GM19035 (cell line): ENCODE data around the gene RALB.
A peak's percentile ranks its signal among the peaks of the same experiment; 100 is the strongest.
"Not testable (repeated sequence)": the region's sequence is repeated elsewhere in the genome, so short reads cannot be mapped to it uniquely, and the experiment has no call there.

Experiments used
- ATAC-seq: cut with Tn5 transposase; IDR thresholded peaks from one replicate; pipeline ENCODE4 v1.9.1; 2021; ENCODE audit not compliant: unreplicated experiment

RALB gene

DNA sequence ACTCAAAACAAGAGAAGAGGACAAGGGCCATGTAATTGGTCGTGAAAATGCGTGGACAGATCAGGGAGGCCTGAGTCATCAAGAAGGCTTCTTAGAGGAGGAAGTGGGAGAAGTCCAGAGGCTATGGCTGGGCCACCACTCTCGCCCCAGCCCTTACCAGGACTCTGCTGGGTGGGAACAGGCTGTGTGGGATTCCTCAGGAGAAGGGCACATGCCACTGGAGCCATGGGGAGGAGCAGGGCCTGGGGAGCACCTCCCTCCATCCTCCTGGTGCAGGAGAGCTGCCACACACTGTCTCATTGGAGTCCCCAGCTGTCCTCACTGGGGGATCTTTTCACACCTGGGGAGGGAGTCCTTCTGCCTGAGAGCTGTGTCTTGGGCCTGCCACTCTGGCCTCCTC lies 9.4 kb upstream of the RALB start:
- ATAC-seq = no peak

DNA sequence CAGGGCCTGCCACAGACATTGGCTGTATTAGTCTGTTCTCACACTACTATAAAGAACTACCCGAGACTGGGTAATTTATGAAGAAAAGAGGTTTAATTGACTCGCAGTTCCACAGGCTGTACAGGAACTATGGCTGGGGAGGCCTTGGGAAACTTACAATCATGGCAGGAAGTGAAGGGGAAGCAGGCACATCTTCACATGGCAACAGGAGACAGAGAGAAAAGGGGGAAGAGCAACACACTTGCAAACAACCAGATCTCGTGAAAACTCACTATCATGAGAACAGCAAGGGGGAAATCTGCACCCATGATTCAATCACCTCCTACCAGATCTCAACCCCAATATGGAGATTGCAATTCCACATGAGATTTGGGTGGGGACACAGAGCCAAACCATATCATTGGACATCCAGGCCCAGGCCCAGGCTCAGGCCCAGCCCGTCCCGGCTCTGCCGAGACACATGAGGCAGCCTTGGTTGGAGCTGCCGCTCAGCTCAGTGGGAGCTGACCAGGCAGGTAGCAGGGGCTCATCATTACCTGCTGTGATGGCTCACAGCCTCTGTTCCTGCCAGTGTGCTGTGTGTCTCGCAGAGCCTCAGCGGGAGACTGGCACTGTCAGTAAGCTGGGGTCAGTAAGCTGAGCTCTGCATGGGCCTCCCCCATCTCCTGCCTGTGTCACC lies 8.6 kb upstream of the RALB start:
- no peak for ATAC-seq

DNA sequence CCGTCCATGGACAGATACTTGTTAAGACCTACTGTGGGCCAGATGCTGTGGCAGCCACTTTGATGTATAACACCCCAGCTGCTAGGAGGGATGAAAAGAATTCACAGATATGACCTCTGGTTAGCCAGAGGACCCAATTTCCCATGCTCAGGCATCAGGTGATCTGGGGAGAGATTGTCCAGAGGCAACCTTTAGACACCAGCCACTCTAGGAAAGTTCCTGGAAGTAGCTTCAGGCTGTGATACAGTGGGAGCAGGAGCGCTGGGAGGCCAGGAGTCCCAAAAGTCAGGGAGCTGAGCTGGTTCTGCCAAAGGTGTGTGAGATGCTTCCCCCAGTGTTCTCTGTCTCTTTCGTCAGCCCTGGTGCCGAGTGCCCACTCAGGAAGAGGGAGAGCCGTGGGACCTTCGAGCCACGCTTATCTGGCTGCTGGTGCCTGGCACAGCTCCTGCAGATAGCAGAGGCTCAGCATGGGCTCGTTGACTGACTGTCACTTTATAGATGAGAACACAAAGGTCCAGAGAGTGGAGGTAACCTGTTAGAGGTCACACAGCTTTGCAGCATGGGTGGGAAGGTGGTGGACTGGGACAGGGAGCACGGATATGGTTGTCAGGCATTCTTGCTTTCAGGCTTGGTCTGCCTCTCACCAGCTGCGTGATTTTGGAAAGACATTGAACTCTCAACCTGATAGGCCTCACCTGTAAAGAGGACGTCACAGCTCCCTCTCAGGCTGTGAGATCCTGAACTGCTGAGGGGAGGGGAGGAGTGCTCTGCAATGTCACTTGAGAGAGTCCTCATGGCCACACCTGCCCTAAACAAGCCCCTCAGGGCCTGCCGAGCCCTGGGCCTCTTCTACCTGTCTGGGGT lies 7.8 kb upstream of the RALB start:
- no peak for ATAC-seq

DNA sequence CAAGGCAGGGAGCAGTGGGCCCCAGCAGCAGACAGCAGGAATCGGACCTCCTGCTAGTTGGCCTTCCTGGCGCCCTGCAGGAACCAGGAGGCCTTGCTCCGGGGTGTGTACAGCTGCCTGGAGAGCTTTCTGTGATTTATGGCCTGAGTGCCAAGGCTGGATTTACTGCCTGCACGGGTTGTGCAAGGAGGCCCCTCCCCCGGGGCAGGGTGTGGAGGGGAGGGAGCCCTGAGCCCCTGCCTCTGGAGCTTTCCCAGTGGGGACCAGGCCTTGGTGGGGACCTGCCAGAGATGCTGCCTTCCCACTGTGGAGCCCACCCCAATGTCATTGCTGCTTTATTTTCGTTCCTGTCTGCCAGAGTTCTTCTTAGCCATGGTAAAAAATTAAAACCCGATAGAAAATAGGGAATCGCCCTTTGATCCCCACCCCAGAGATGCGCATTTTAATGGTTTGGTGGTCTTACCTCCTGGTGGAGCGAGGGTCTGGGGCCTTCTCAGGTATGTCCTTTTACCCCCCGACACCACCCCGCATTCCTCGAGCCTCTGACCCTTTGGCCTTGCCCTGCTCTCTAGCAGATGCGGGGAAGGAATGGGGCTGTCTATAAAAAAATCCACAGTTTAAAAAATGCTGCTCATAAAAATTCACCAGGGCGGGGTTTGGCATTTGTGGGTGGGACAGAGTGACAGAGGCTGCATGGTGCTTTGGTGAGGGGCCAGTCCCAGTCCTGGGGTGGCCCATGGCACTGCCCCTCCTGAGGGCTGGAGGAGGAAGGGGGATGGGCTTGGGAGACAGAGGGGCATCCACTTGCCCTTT lies 6.9 kb upstream of the RALB start:
- ATAC-seq = no peak

DNA sequence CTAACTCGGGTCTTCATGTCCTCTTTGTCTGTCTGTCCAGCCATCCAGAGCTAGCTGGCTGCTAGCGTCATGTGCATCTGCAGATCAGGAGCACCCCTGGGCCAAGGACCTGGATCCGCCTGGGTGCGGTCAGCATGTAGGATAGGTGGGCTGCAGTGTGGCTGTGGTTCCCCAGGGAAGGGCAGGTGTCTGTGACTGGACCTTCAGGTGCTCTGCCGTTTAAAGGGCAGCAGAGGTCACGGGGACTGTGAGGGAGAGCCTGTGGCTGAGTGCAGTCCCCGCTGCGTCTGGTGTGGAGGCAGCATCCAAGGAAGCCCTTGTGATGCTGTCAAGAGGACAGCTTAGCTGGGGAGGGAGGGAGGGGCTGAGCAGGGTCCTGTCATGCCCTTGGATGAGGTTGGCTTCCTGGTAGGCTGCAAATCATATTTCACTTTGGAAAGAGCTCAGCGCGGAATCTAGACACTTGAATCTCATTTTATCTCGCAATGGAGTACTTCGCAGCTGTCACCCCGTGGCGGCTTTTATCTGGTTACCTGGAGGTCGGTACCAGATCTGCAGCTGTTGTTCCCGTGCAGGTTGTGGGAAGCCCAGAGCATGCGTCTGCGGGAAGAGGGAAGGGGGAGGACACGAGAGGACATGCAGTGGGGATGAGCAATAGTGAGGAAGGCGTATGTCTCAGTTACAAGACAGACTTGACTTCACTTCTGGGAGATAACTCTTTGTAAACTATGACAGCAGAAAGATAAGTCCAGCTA lies 5.9 kb upstream of the RALB start:
- no peak for ATAC-seq

DNA sequence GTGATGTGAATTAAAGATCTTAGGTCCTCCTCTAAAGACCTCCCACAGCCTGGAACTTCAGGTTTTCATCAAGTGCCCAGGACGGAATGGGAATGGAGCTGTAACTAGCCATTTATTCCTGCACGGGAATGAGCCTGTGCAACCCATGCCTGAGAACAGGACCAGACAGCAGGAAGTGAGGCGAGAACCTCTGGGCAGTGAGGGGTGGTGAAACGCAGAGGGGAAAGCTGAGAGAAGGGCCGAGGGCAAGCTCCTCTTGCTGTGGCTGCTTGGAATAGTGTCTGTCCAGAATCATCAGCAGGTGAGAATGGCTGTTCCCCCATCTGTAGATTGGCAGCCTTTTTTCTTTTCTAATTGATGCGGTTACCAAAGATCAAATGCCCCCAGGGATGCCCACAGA lies 4.8 kb upstream of the RALB start:
- ATAC-seq = no peak

DNA sequence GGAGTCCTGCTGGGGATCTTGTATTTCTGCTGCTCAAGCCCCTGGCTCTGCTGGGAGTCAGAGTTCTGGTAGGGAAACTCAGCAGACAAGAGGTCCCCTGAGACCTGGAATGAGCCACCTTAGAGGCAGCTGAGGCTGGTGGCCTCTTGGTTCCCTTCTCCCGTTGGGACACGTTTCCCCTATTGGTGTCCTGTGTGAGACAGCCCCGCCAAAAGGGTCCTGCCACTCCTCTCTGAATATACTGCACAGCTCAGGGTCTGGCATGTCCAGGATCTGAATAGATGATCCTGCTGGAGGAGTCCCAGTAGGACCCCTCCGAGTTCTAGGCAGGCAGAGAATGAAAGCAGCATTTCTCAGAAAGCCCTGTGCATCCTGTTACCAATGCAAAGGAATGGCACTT lies 2.0 kb upstream of the RALB start:
- ATAC-seq = no peak

DNA sequence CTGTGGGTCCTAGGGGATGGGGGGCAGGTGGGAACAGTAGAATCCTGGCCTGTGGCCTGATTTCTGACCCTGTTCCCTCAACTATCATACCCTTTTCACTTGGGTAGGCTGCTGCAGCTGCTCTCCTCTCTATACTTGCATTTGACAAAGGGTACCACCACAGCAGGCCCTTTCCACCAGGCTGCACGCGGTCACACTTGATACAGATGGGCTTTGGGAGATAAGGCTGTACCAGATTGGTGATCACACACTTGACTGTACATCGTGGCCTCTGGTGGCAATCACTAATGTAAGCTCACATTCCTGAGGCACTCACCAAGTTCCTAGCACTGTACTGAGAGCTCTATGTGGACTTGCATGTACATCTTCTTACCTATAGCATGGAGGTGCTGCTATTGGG lies 1.6 kb upstream of the RALB start:
- ATAC-seq = no peak

DNA sequence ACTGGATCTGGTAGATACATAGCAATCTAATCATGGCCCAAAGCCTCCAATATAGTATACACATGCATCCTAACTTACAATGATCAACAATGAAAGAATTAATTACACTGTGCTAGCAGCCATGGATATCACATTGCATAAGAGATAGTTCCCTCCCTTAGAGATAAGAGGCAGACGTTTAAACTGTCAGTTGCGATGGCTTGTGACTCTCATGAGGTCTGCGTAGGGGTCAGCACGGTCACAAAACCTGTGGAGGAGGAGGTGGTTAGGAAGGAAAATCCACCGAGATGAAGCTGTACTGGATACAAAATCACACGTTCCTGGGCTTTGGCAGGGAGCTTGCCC lies 800 bp upstream of the RALB start:
- ATAC-seq = no peak

DNA sequence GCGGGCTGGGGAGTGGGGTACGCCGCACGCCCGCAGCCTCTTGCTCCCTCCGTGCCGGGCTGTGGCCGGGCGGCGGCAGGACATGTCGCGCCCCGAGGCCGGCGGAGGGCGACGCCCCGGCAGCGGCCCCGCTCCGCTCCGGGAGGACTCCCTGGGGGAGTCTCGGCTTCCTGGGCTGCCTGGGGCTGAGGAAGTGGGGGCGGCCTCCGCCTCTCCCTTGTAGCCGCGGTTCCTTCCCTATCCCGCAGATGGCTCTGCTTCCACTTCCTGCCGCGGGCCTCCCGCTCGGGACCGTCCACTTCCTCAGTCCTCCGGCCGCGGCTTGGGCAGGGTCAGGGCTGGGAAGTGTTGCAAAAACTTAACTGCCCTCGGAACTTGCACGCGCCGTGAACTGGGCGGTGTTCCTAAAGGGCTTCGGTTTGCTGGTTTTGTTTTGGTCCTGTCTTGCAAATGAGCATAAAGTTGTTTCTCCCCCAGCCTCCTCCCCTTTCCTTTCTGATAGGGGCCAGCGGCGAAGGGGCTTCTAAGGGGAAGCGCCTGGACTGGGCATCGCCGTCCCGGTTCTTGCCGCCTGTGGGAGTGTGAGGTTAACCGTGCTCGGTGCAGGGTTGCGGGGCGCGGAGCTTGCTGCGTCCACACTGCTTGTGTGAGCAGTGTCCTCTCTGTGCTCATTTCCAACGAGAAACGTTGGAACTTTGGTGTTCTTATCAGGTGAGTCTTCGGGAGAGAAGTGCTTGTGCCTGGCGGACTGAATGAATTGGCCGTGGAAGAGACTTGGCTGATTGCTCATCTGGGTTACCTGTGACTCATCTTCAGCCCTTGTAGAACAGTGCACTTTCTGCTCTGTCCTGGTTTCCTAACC lies 600 bp downstream of the RALB start:
- ATAC-seq = peak; percentile 36

DNA sequence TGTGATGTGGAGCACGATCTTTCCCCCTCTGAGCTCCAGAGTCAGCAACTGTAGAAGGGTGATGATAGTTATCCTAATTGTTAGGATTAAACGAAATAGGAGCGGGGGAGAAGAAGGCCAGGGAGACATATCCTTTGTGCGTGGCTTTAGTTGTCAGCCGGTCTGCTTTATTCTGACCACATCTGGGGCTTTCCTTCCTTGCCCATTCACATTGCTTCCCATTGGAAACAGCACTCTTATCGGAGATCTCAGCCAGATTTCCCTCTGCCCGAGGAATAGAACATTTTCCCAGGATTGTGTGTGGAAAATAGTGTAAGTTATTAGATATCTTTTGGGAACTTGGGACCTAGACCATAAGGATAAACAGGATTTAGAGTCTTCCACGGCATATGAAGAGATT lies 1.5 kb downstream of the RALB start:
- ATAC-seq = no peak

DNA sequence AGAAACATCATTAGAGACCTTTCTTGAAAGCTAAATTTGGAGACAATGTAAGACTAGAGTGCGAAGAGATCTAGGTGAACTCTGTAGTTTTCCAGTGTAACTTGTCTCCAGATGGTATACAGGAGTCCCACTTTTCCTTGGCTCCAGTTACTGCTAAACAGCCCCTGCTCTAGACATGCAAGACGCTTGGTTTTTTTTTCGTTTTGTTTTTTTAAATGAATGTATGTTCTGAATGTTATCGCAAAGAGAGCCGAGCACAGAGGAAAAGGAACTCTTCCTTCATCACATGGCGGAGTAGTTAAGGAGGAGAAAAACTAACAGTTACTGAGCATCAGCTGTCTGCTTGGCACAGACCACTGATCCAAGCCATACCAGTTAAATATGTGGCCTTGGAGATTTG lies 2.4 kb downstream of the RALB start:
- no peak for ATAC-seq

DNA sequence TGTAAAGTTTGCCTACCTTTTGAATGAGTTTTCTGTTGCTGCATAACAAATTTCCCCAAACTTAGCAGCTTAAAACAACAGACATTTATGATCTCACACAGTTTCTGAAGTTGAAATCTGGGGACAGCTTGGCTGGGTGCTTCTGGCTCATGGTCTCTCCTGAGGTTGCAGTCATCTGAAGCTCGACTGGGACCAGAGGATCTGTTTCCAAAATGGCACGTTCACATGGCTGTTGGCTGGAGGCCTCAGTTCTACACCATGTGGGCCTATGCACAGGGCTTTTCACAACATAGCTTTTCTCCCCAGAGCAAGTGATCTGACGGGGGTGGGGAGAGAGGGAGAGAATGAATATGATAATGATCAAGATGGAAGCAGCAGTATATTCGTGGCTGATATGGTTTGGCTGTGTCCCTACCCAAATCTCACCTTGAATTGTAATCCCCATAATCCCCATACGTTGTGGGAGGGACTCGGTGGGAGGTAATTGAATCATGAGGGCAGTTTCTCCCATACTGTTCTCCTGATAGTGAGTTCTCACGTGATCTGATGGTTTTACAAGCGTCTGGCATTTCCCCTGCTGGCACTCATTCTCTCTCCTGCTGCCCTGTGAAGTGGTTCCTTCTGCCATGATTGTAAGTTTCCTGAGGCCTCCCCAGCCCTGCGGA lies 3.5 kb downstream of the RALB start:
- no peak for ATAC-seq

DNA sequence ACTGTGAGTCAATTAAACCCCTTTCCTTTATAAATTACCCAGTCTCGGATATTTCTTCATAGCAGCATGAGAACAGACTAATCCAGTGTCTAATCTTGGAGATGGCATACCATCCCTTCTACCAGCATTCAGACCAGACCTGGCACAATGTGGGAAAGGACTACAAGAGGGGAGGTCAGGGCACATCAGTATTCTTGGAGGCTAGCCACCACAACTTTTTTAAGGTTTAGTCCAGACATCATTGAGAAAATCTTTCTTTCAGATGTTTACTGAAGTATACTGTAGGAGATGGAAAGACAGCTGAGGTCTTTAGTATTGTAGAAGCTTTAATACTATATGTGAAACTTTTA lies 4.0 kb downstream of the RALB start:
- no peak for ATAC-seq

DNA sequence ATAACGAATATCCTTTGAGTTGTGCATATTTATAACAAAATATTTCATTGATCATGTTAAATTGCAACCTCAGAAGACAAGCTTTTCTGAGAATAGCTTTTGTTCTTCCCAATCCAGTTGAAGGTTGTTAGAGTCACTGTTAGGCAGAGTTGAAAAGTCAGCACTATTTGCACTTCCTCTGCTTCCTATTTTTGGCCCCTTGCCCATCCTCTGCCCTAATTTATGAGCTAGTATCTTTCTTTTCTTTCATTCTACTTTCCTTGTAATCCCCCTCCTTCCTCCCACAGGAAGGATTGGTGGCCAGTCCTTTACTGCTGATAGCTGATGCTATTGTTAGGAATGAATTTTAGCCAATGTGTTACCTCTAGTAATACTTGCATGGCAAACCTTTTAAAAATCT lies 4.9 kb downstream of the RALB start:
- ATAC-seq = no peak

DNA sequence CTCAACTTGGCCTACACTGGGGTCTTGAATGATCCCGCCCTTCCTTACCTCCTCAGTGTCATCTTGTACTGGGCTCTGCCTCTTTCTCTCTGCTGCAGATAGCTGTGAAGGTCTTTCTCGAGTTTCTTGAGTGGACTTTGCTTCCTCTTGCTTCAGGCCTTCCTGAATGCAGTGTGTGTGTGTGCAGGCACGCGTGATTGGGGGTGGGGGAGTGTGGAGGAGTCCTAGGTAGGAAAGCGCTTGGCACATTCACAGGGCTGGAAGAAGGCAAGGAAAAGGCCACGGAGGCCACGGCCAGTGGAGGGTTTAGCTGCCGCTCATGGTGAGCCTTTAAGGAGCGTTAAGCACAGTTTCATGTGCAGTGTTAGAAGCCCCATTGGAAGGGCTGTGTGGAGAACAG lies 5.5 kb downstream of the RALB start:
- no peak for ATAC-seq

DNA sequence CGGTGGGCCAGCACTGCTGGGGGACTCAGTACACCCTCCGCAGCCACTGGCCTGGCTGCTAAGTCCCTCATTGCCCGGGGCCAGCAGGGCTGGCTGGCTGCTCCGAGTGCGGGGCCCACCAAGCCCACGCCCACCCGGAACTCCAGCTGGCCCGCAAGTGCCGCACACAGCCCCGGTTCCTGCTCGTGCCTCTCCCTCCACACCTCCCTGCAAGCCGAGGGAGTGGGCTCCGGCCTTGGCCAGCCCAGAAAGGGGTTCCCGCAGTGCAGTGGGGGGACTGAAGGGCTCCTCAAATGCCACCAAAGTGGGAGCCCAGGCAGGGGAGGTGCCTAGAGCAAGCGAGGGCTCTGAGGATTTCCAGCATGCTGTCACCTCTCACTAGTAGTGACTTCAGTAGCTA lies 7.3 kb downstream of the RALB start:
- not testable (repeated sequence) for ATAC-seq

DNA sequence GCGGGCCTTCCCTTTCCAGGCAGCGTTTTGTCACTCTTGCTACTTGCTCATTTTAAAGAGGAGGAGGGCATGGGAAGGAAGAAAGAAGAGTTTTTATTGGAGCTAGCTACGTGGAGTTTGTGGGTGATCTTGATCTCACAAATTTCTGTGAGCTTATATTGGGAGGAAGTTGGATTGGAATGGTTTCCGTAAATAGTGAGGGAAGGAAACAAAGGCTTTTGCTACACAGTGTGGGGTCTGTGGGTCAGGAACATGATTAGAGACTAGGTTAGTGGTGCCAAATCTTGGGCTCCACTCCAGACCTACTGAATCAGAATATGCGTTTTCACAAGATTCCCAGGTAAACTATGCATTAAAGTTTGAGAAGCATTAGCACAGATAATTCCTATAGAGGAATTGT lies 8.1 kb downstream of the RALB start:
- no peak for ATAC-seq

DNA sequence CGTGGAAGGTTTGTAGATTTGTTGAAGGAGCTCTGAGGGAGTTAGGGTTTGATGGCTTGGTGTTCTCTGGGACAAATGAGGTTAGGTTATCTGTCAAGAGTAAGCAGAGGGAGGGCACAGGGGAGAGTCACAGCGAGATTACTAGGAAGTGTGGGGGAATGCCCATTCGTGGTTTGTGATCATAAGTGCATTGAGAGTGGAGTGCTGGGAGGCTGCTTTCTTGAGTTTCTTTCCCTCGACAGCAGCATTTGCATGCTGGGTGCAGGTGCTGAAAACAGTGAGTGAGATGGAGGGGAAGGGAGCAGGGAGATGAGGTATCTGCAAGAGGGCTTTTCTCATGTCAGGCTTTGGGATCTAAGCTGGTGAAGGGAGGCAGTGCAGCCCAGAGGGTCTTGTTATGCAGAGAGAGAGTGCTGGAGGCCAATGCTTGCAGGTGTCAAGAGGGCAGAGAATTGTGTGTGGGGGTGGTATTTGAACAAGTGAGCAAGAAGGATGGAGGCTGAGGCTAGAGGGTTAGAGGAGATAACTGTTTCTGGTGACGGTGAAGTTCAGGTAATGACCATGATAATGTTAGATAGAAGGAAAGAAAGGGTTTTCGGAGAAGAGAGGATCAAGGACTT lies 8.8 kb downstream of the RALB start:
- ATAC-seq = peak; percentile 88
